Inferior parietal cortex (tissue), 1 donor: ENCODE results near the gene TMEM17.
A peak's percentile ranks its signal among the peaks of the same experiment; 100 is the strongest.

Source experiments
- DNase-seq: peaks from one replicate; pipeline ENCODE4 v3.0.0-alpha.2; 2016; ENCODE audit errors: extremely low spot score

TMEM17 gene

GRCh38 chr2:62511636-62512035 is 5.6 kb upstream of the TMEM17 start:
- DNase-seq: no peak

GRCh38 chr2:62506421-62506750 is 391 bp upstream of the TMEM17 start:
- DNase-seq: no peak

GRCh38 chr2:62505109-62505749 is 766 bp downstream of the TMEM17 start:
- DNase-seq: peak; percentile 53

GRCh38 chr2:62504657-62505056 is 1.3 kb downstream of the TMEM17 start:
- DNase-seq: no peak

- DNase-seq: no peak
Observed at GRCh38 chr2:62501794-62502500, 4.0 kb downstream of the TMEM17 start.

- DNase-seq: no peak
Observed at GRCh38 chr2:62501069-62501468, 4.9 kb downstream of the TMEM17 start.

- DNase-seq: no peak
Observed at GRCh38 chr2:62499430-62500060, 6.5 kb downstream of the TMEM17 start.

GRCh38 chr2:62498739-62499138 is 7.3 kb downstream of the TMEM17 start:
- no peak for DNase-seq

- DNase-seq: no peak
Observed at GRCh38 chr2:62495761-62496160, 10.2 kb downstream of the TMEM17 start.

GRCh38 chr2:62492048-62492447 is 13.9 kb downstream of the TMEM17 start:
- DNase-seq: no peak

GRCh38 chr2:62489702-62490101 is 16.3 kb downstream of the TMEM17 start:
- no peak for DNase-seq

GRCh38 chr2:62489162-62489561 is 16.8 kb downstream of the TMEM17 start:
- no peak for DNase-seq

GRCh38 chr2:62486439-62486765 is 19.6 kb downstream of the TMEM17 start:
- no peak for DNase-seq

GRCh38 chr2:62485761-62486438 is 20.1 kb downstream of the TMEM17 start:
- no peak for DNase-seq

- DNase-seq: no peak
Observed at GRCh38 chr2:62482558-62483352, 23.2 kb downstream of the TMEM17 start.

GRCh38 chr2:62479917-62480316 is 26.1 kb downstream of the TMEM17 start:
- DNase-seq: no peak

- no peak for DNase-seq
Observed at GRCh38 chr2:62478093-62478580, 27.9 kb downstream of the TMEM17 start.

- no peak for DNase-seq
Observed at GRCh38 chr2:62477573-62477972, 28.4 kb downstream of the TMEM17 start.

- DNase-seq: peak; percentile 53
Observed at GRCh38 chr2:62475172-62476011, 30.6 kb downstream of the TMEM17 start.

- peak; percentile 44 for DNase-seq
Observed at GRCh38 chr2:62474176-62474575, 31.8 kb downstream of the TMEM17 start.
